Retina (tissue), 1 donor: ENCODE results near the gene DYNC1I1.

ENCODE experiments used
- DNase-seq: peaks from one replicate; pipeline ENCODE4 v3.0.0-alpha.2; 2016

Gene DYNC1I1

GRCh38 chr7:95974108-95974507, 201.8 kb downstream of the DYNC1I1 start:
- DNase-seq: no peak

GRCh38 chr7:95976369-95977060, 204.2 kb downstream of the DYNC1I1 start:
- no peak for DNase-seq

GRCh38 chr7:95977994-95978393, 205.6 kb downstream of the DYNC1I1 start:
- DNase-seq: no peak

GRCh38 chr7:95980167-95980566, 207.8 kb downstream of the DYNC1I1 start:
- no peak for DNase-seq

GRCh38 chr7:95980706-95981105, 208.4 kb downstream of the DYNC1I1 start:
- no peak for DNase-seq

- no peak for DNase-seq
These were observed 213.9 kb downstream of the DYNC1I1 start for GRCh38 chr7:95986178-95986764.

GRCh38 chr7:95989301-95989700, 216.9 kb downstream of the DYNC1I1 start:
- no peak for DNase-seq

GRCh38 chr7:95993380-95993779, 221.0 kb downstream of the DYNC1I1 start:
- no peak for DNase-seq

- no peak for DNase-seq
These were observed 223.8 kb downstream of the DYNC1I1 start for GRCh38 chr7:95996174-95996573.

GRCh38 chr7:95996886-95997285, 224.5 kb downstream of the DYNC1I1 start:
- DNase-seq: no peak

GRCh38 chr7:95997632-95998031, 225.3 kb downstream of the DYNC1I1 start:
- DNase-seq: no peak

- no peak for DNase-seq
These were observed 227.1 kb downstream of the DYNC1I1 start for GRCh38 chr7:95999481-95999880.

GRCh38 chr7:96004578-96004977, 232.2 kb downstream of the DYNC1I1 start:
- DNase-seq: no peak

GRCh38 chr7:96005271-96005670, 232.9 kb downstream of the DYNC1I1 start:
- no peak for DNase-seq

GRCh38 chr7:96009148-96009547, 236.8 kb downstream of the DYNC1I1 start:
- DNase-seq: no peak

GRCh38 chr7:96013836-96014235, 241.5 kb downstream of the DYNC1I1 start:
- DNase-seq: no peak

GRCh38 chr7:96014617-96015016, 242.3 kb downstream of the DYNC1I1 start:
- DNase-seq: no peak

GRCh38 chr7:96016056-96016586, 243.8 kb downstream of the DYNC1I1 start:
- DNase-seq: no peak

GRCh38 chr7:96016735-96017134, 244.4 kb downstream of the DYNC1I1 start:
- no peak for DNase-seq

GRCh38 chr7:96017877-96018276, 245.5 kb downstream of the DYNC1I1 start:
- DNase-seq: no peak

- DNase-seq: no peak
These were observed 249.2 kb downstream of the DYNC1I1 start for GRCh38 chr7:96021568-96021967.

- no peak for DNase-seq
These were observed 251.0 kb downstream of the DYNC1I1 start for GRCh38 chr7:96023387-96023786.

- no peak for DNase-seq
These were observed 253.7 kb downstream of the DYNC1I1 start for GRCh38 chr7:96026010-96026409.

GRCh38 chr7:96026611-96027010, 254.3 kb downstream of the DYNC1I1 start:
- DNase-seq: no peak

GRCh38 chr7:96028729-96029128, 256.4 kb downstream of the DYNC1I1 start:
- DNase-seq: no peak
